RCC 7860 (cell line): ENCODE measurements around the gene PACS2.
"Not testable (repeated sequence)": the region's sequence is repeated elsewhere in the genome, so short reads cannot be mapped to it uniquely, and the experiment has no call there.

ENCODE experiments used
- DNase-seq: peaks from one replicate; pipeline ENCODE4 v3.0.0-alpha.2; 2015; ENCODE audit warnings: low spot score
- FAIRE-seq: peaks from 2 replicates; lab custom pipeline; 2012; peaks lifted over from hg19 to GRCh38; lab: Jason Lieb, UNC

The PACS2 gene

GRCh38 chr14:105287249-105288102 lies 27.1 kb upstream of the PACS2 start:
- FAIRE-seq, result no peak

DNA sequence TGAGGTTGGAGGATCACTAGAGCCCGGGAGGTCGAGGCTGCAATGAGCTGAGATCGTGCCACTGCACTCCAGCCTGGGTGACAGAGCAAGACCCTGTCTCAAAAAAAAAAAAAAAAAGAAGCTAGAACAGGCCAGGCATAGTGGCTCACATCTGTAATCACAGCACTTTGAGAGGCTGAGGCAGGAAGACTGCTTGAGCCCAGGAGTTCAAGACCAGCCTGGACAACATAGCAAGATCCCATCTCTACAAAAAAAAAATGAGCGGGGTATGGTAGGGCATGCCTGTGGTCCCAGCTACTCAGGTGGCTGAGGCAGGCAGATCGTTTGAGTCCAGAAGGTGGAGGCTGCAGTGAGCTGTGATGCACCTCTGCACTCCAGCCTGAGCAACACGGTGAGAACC lies 25.6 kb upstream of the PACS2 start:
- FAIRE-seq, DNase-seq: not testable (repeated sequence)

More at GRCh38 chr14:105287249-105288102, 27.1 kb upstream of the PACS2 start:
- no peak for DNase-seq

DNA sequence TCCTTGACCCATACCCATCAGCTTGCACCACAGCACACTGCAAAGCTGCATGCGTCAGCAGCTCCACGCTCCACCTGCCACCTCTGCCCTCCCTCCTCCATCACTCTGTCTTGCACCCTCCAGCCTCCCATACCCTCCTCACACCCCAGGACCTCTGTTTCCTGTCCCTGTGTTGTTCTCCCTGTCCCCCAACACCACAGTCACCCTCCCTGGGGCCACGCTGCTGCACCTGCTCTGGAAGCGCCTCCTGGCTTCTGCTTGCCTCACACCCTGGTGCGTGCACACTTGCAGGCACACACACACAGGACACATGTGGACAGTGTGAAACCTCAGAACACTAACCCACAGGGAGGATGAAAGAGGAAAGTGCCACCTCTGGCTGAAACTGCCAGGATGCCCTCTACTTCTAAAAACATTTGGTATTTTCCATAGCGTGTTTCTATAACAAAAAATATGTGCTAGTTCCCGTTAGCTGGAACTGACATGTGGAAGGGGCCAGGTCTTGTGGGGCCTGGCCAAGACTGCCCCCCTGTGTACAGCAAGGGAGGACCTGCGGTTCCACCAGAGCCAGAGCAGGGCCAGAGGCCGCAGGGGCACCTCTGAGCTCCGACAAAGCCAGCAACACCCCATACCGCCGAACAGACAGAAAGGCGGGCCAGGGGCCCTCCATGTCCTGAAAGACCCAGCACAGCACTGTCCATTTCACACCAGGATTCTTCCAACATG lies 23.8 kb upstream of the PACS2 start:
- DNase-seq, result no peak
- no peak for FAIRE-seq

DNA sequence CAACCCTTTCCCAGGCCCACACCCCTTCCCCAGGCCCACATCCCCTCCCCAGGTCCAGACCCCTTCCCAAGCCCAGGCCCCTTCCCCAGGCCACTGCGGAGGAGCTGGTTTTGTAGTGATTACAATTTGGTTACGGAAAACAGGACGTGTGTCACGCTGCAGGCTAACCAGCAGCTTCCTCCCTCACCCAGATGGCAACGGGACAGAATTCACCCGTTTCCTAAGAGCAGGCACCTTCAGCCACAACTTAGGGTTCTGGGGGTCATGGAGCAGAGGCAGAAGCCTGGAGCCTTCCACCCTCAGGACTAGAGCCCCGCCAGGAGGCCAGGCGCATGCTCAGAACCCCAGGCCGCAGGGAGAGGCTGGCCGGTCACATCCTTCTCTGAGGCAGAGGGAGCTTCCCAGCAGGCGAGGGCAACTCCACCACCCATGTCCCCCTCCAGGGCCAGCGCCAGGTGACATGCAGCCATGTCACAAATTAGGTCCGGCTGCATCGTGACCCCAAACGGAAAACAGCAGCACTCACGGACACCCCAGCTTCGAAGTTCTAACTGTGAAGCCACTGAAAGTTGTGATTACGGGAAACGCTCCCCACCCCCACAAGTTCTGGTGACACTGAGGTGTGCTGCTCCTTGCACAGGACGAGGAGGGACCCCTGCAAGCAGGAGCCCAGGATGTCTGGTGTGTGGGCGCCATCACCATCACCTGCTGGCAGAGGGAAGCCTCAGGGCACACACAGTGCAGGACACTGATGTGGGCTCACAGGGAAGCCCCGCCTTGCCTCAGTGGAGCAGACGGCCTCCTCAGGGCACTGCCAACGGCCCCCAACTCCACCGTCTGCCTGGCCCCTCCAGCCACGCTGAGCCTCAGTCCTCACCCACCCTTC lies 21.5 kb upstream of the PACS2 start:
- FAIRE-seq (no peak), DNase-seq (no peak)

- FAIRE-seq (no peak), DNase-seq (no peak)
Observed at GRCh38 chr14:105294142-105294597, 20.4 kb upstream of the PACS2 start.

DNA sequence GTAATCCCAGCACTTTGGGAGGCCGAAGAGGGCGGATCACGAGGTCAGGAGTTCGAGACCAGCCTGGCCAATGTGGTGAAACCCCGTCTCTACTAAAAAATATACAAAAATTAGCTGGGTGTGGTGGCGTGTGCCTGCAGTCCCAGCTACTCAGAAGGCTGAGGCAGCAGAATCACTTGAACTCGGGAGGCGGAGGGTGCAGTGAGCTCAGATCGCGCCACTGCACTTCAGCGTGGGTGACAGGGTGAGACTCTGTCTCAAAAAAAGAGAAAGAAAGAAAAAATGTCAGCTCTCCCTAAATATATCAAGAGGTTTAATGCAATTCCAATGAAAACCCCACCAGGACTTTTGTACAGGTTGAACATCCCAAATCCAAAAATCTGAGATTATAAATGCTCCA lies 17.2 kb upstream of the PACS2 start:
- not testable (repeated sequence) for FAIRE-seq, DNase-seq

GRCh38 chr14:105299654-105300541 lies 14.7 kb upstream of the PACS2 start:
- DNase-seq (no peak), FAIRE-seq (no peak)

GRCh38 chr14:105300542-105301102 lies 13.9 kb upstream of the PACS2 start, which contains the start of gene BRF1:
BRF1 (minus strand) TSS chr14:105301001; CDS start chr14:105300629, 372 bp downstream.
- peak; percentile 70 for DNase-seq
- no peak for FAIRE-seq

GRCh38 chr14:105301103-105301914 lies 13.2 kb upstream of the PACS2 start:
- peak; percentile 74 for DNase-seq
- FAIRE-seq, result no peak

DNA sequence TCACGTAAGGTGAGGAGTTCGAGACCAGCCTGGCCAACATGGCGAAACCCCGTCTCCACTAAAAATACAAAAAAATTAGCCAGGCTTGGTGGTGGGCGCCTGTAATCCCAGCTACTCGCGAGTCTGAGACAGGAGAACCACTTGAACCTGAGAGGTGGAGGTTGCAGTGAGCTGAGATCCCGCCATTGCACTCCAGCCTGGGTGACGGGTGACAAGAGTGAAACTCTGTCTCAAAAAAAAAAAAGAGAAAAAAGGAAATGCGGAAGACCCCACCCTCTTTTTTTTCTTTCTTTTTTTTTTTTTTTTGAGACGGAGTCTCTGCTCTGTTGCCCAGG lies 12.7 kb upstream of the PACS2 start:
- FAIRE-seq, result not testable (repeated sequence)

DNA sequence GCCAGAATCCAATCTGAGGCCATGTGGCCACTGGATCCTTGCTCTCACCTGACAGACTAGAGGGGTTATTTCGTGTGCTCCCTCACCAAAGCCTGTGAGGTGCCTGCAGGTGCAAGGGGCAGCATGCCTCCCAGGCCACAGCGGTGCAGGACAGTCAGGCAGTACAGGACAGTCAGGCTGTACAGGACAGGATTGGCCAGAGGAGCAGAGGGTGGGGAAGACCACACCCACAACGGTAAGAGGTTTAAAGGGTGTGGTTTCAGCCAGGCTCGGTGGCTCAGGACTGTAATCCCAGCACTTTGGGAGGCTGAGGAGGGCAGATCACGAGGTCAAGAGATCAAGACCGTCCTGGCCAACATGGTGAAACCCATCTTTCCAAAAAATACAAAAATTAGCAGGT lies 10.6 kb upstream of the PACS2 start:
- FAIRE-seq, result no peak

More for the DNA sequence above, 12.7 kb upstream of the PACS2 start:
- DNase-seq, result not testable (repeated sequence)

DNA sequence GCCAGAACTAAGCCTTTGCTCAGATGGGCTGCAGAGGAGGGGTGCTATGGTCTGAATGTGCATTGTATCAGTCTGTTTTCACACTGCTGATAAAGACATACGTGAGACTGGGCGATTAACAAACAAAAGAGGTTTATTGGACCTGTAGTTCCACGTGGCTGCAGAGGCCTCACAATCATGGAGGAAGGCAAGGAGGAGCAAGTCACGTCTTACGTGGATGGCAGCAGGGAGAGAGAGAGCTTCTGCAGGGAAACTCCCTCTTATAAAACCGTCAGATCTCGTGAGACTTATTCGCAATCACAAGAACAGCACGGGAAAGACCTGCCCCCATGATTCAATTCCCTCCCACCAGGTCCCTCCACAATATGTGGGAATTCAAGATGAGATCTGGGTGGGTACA lies 10.0 kb upstream of the PACS2 start:
- FAIRE-seq (no peak), DNase-seq (no peak)

More for the DNA sequence above, 10.6 kb upstream of the PACS2 start:
- no peak for DNase-seq

- no peak for FAIRE-seq
Observed at GRCh38 chr14:105305345-105305744, 9.2 kb upstream of the PACS2 start.

GRCh38 chr14:105305791-105306190 lies 8.8 kb upstream of the PACS2 start:
- no peak for FAIRE-seq
- no peak for DNase-seq

More at GRCh38 chr14:105305345-105305744, 9.2 kb upstream of the PACS2 start:
- no peak for DNase-seq

DNA sequence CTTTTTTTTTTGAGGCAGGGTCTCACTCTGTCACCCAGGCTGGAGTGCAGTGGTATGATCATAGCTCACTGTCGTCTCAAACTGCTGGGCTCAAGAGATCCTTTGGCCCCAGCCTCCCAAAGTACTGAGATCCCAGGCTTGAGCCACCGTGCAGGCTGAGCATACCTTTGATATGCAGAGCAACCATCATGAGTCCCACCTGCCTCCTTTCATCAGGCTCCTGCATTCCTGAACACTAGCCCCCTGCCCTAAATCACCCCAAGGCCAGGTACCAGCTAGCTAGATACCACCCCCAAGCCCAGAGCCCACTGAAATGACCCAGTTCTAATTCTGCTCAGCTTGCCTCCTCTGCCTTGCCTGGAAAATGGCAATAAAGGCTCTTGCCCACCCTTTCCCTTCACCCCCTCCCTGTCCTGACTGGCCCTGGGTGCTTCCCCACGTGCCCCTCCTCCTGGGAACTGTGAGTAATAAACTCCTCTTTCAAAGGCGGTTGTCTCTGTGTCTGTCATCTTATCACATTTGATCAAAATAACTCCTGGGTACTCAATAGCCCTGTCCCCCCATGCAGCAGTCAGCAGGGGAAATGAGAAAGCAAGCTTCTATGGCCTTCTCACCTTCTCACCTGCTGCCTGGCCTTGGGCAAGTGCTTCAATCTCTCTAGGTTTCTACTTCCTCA lies 7.4 kb upstream of the PACS2 start:
- FAIRE-seq (no peak), DNase-seq (no peak)

DNA sequence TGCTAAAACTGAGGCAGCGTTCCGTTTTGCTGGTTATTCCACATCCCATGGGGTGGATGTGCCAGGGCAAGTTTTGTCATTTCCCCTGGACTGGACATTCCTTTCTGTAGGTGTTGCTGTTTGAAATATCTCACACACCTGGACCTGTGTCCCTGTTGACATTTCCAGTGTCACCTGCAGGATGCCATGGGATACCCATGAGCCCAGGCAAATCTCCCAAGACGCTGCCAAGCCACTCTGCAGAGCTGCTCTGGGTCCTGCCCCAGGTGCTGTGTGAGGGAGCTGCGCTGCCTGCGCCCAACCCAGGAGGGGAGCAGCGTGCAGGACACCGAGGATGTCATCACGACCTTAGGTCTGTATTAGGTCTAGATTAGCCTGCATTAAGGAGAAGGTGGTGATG lies 5.2 kb upstream of the PACS2 start:
- FAIRE-seq (no peak), DNase-seq (no peak)

DNA sequence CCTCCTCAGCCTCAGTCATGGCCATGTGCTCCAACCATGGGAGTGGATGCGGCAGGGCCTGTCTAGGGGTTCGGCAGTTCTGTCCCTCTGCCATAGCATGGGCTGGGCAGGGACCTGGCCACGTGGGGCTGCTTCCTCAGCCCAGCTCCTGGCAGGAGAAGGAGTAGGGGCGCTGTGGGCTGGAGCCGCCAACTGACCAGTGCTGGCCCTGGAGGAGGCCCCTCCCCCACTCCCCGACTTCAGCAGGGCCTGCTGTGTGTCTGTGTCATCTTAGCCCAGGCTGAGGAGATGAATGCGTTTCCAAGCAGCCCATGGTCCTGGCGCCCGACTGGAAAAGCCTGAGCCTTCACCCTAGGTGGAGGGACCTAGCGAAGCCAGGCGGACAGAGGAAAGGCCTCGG lies 2.7 kb upstream of the PACS2 start:
- DNase-seq (no peak), FAIRE-seq (no peak)

- DNase-seq (no peak), FAIRE-seq (no peak)
Observed at GRCh38 chr14:105312973-105313372, 1.6 kb upstream of the PACS2 start.
